ENCODE results near the gene SS18. TPM values are rescaled to one million over a fixed set of nuclear protein-coding genes. Genes with fewer than 3 reads are reported as not detected.

Gene SS18
- total RNA-seq, 2 experiments from 2014 or later, result 52.0 to 53.3 TPM

DNA sequence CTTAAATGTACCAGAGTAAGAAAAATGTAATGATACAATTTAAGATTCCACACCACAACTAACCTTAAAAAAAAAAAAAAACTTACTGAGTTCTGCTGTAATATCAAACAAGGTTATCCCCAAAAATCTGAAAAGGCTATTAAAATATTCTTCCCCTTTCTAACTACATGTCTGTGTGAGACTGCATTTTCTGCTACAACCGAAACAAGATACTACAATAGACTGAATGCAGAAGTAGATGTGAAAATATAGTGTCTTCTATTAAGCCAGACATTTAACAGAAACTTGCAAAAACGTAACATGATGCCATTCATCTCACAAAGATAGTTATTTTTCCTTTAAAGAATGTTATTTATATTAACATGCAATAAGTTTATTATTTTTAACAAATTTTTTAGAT lies 16.2 kb downstream of the SS18 start:
- POLR2A ChIA-PET, result no interaction called here
- CTCF ChIA-PET, result no interaction called here

DNA sequence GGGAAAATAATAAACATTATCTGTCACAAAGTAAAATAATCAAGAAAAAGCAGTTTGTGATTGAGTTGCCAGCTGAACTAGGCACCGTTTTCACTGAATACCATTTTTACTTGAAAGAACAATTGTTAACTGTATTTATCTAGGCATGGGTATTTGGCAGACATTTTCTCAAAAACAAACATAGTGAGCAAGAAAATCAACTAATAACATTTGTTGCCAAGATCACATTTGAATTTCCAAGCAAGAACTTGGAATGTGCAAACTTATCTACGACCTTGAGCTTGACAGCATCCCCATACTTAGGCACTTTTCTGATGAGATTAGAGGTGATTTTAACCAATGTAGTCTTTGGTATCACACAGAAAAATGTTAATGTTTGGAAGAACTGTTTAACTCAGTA lies 16.7 kb downstream of the SS18 start:
- ChIA-PET CTCF (no interaction called here), POLR2A (no interaction called here)

DNA sequence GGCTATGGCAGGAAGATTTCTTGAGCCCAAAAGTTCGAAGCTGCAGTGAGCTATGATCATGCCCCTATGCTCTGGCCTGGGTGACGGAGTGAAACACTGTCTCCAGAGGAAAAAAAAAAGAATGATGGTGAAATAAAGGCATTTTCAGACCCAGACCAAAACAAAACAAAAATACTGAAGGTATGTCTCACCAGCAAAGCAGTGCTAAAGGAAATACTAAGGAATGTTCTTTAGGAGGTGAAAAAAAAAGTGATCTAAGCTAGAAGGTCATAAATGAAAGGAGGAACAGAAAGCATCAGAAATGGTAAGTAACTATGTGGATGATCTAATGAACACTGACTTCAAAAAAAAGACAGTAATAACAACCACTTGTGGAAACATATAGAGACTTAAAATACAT lies 18.7 kb downstream of the SS18 start:
- ChIA-PET CTCF (no interaction called here), POLR2A (no interaction called here)

DNA sequence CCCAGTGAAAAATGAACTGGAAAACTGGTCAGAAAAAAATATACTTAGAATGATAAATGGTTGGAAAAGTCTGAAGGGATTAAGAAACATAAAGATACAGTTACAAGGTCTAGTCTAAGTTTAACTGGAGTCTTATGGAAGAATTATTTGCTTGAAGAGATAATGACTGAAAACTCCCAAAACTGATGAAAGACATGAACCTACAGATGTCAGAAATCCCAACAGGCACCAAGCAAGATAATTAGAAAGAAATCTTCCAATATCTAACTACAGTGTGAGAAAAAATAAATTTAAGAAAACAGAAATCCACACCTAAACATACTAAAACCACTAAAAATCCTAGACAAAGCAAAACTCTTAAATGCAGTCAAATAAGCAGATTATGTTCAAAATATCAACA lies 19.4 kb downstream of the SS18 start:
- ChIA-PET CTCF (no interaction called here), POLR2A (no interaction called here)

DNA sequence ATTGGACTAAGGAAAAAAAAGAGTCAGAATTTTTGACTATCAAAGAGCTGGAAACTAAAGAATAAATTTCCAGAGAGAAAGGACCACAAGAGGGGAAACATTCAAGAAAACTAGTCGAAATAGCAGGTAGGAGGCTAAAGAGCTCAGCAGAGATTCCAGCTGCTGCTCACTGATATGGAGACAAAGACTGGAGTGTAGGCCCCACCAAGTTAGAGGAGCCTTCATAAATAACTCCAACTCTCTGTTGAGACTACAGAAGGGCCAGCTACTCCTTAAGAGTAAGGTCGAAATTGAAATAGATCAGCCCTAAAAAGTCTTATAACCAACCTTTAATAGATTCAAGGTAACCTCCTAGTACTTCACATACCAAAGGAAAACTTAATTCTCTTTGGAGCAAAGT lies 31.1 kb downstream of the SS18 start:
- ChIA-PET POLR2A (no interaction called here), CTCF (no interaction called here)

DNA sequence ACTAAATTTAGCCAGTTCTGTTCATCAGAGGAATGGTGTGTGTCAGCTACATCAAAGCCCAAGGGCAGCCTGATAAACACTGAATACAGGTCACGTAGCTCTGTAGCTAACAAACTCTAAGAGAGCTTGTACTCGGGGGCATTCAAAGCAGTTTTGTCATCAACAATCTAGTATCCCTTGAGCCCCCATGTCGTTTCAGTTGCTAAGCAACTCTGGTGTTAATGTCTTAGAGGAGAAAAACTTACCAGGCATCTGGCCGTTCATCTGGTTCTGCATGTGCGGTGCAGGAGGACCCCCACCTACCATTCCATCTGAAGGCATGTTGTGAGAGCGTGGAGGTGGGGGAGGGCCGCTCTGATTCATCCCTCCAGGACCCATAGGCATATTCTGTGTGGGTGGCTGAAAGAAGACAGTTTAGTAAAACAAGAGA lies 33.1 kb downstream of the SS18 start:
- POLR2A ChIA-PET, result no interaction called here
- CTCF ChIA-PET, result no interaction called here

DNA sequence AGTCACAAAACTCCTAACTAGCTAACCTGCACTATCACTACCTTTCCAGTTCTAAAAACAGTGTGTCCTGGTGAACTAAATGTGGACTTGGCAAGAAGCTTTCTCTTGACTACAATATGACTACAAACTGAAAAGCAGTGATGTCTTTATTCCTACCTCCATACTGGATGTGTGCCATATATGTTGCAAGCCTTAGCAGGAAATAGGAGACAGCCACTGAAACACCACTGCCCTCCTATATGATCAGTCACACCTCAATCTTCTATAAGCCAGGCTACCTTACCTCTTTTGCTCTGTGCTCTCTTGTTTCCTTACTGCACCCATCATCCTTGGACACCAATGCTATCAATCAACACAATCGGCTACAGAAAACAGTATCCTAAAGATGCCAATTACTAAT lies 34.1 kb downstream of the SS18 start:
- CTCF ChIA-PET, result no interaction called here
- POLR2A ChIA-PET, result no interaction called here

DNA sequence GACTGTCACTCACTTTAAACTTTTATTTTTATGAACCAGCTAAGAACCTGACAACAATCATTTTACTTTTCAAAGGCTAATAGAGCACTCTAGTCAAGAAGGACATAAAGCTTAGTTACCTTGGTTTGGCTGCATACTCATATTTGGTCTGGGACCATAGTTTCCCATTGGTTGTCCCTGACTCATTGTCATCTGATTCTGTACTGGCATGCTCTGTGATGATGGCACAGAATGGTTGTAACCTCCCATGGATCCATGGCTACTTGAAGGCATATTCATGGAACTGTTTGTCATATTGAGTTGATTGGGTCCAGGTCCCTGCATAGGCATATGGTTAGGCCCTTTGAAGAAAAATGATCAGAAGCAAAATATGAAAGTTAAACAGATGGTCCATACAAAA lies 37.9 kb downstream of the SS18 start:
- ChIA-PET POLR2A (no interaction called here), CTCF (no interaction called here)

DNA sequence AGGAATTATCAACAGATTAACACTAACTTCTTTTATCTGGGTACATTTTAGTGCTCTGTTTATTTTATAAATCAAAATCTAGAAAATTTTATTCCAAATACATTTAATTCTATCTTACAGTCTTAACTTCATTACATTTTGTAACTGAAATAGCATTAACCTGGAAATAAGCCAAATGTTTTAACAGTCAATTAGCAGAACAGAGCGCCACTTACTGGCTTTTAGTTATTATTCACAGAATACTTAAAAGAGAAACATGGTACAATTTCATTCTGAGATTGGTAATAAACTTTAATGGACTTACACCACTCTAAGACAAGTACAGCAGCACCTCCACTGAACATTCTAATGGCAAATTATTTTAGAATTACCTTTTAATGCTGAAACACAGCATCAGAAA lies 38.6 kb downstream of the SS18 start:
- CTCF ChIA-PET, result no interaction called here
- POLR2A ChIA-PET, result no interaction called here

DNA sequence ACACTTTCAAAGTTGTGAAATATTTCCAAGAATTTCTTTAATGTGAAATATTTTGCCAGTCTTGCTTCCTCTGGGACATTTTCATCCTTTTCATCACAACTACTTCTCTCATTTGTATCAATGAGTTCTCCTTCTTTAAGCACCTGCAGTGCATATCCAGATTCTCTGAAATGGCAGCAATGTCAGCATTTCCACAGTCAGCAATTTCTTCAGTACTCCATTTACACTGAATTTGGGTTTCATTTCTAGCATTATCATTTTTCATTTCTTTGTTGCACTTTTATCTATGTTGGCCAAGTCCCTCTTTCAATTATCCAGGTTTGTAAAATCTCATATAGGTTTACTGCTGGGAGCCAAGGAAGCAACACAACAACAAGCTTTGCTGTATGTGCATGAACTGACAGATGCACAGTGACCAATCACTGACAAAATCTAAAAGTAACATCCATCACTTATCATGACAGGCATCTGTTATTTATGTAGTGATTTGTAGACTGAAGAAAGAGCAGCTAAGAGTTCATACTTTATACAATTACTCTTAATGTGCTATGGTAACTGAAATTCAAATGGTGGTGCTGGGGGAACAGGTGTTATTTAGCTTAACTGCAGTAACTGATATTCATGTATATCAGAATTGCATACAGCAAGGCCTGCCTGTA lies 43.9 kb downstream of the SS18 start:
- CTCF ChIA-PET, result no interaction called here
- POLR2A ChIA-PET, result interaction anchor here (0.6 kb wide), 1 partner anchor 44 kb away, joined by 6 read pairs; the partner anchor contains the start of gene SS18

DNA sequence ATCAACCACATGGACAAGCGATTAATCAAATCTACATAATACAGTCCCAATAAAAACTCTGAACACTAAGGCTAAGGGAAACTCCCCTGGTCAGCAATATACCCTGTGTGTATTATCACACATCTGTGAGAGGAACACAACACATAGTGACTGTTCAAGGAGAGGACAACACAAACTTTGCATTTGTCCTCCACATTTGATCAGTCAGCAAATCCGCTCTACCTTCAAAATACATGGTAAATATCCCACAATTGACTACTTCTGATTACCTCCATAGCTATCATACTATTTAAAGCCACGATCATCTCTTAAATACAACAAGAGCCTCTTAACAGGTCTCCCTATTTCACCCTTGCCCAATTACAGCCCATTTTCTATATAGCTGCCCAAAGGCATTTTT lies 45.6 kb downstream of the SS18 start:
- POLR2A ChIA-PET, result no interaction called here
- CTCF ChIA-PET, result no interaction called here

DNA sequence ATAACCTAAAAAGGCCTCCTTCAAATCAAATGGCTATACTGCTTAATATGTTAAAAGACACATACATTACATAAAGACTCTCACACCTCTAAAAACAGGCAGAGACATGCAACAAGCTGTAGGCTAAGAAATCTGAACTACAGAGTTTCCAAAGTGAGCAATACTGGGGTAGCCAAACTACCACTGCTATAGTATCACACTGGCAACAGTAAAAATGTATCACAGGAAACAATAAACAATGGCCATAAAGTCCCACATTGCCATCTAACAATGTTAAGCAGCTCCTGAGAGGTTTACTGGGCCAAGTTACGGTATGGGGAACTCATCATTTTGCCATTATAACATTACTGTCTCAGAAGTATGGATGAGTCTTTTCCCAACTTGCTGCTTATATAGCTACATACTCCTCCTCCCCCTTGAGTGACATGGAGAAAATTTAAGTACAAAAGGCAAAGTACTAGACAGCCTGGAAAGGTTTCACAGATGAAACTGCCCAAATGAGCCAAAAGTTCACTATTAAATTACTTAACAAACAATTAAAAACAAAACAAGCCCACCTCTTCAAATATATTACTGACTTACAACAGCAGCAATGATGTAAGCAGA lies 50.3 kb downstream of the SS18 start:
- ChIA-PET POLR2A (no interaction called here), CTCF (interaction anchor here (0.6 kb wide), 1 partner anchor 15 kb away, joined by 4 read pairs; no protein-coding TSS in a partner anchor)

DNA sequence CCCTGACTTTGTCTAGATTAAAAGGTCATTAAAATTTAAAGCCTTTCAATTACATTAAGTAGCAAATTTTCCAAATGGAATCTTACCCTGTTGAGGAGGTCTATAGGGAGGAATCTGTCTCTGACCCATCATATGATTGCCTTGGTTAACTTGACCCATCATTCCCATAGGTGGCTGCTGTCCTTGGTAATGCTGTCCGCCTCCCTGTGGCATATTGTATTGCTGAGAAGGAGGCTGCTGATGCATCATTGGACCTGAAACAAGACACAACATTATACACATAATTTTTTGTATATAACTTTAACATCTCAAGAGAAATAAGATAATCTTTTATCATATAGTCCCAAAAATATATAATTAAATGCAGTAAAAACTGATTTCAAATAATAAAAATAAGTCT lies 51.2 kb downstream of the SS18 start:
- POLR2A ChIA-PET, result no interaction called here
- CTCF ChIA-PET, result no interaction called here

DNA sequence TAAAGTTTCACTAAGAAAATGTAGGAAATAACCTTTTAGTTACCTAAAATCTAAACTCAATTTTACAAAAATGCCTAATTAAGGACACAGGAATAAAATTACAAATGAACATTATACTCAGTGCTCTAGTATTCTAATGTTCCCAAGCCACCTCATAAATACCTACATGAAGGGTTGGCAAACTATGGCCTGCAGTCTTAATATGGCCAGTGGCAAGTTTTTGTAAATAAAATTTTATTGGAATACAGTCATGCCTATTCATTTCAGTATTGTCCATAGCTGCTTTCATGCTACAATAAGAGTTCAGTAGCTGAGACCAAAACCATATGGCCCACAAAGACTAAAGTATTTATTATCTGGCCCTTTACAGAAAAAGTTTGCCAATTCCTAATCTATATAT lies 53.8 kb downstream of the SS18 start:
- POLR2A ChIA-PET, result no interaction called here

DNA sequence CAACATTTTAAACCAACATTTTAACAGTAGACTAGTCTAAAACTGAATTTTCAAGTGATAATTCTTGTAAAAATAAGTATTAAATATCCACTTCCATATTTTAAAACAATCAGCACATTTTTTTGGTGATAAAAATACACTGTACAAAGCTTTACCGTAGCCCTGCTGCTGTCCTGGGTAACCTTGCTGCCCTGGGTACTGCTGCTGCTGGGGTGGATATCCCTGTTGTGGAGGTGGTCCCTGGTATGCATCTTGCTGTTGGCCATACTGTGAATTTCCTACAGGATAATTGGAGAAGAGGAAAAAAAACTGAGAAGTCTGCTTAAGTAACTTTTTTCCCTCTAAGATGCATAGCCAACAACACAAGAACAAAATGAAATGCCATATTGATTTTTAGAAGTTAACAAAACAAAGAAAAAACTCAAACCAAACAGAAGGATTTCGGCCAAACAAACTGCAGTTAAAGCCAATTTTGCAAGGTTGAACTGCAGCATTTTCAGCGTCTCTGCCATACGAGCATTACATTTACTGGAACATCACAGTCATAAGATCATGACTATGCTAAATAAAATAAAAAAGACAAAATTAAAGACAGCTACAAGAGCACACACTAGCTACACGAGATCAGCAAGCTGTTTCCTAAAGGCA lies 55.4 kb downstream of the SS18 start:
- ChIA-PET POLR2A (no interaction called here), CTCF (no interaction called here)

More for the DNA sequence above, 53.8 kb downstream of the SS18 start:
- CTCF ChIA-PET, result no interaction called here

DNA sequence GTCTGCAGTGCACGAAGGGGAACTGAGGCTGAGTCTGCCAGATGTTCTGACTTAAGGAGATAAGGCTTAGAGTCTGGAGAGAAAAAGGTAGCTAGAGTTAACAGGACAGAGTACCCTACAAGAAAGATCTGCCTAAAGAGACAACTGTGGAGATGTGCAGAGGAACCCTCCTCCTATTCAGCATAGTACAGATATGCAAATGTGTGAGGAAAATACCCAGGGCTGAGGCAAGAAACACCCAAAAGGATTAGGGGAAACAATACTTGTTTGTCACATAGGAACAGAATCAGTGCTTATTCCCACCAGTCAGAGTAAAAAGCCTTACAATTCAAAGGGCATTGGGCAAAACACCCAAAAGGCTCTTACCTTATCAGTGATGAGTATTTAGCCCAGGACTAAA lies 67.8 kb downstream of the SS18 start:
- CTCF ChIA-PET, result interaction anchor here (0.6 kb wide), 1 partner anchor 9 kb away, joined by 3 read pairs; no protein-coding TSS in a partner anchor
- POLR2A ChIA-PET, result no interaction called here

DNA sequence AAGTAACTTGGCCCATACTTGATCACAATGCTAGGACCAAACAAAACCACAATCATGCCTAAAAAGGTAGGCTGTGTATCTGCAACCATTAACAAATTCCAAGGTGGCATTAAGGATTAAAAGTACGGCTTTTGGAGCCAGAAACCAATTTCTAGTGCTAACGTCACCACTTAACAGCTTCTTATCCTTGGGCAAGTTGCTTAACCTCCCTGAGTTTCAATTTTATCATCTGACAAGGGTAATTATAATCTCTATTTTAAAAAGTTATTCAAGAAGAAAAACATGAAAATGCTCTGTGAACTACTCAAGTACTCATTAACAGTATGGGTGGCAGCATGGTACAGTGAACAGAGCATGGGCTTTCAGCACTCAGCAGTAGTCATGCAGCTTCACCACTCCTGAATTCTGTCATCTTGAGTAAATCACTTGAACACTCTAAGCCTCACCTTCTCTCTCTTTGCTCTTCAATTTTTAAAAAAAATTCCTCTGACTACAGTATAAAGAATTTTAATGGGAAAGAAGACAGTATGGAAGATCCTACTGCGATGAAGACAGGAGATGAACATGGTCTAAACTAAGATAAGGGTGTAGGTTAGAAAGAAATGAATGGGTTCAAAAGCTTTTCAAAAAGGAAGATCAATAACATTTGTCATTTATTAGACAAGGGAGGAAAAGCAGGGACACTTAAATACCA lies 69.2 kb downstream of the SS18 start:
- ChIA-PET CTCF (no interaction called here), POLR2A (no interaction called here)

DNA sequence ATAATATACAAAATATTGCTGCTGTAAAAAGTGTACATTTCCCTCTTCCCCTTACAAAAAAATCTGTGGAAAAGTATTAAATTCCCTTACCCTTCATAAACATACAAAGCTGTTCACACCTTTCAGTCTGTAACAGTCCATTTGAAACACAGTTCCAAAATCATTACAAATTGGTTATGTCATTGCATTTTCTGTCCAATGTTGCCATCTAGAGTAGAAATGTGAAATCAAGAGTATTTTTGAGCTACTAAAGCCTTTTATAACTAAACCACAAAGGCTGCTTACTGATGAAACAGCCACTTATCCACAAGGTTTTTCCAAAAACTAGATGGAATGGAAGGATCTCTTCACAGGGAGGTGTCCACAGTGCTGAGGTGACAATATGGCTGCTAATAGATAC lies 72.5 kb downstream of the SS18 start:
- POLR2A ChIA-PET, result no interaction called here

DNA sequence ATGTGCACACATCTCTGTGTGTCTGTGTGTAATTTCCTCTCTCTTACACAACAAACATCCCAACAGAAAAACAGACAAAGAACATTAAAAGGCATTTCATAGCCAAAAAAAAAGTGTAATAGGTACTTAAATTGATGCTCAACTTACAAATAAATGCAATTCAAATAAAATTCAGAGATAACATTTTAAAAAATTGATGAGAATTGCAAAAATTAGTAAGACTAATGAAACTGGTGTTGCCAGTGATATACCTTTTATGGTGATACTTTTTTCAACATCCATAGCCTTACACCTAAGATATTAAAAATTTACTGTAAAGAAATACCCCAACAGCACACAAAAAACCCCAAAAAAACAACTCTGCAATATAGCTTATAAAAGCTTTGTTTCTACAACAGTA lies 76.0 kb downstream of the SS18 start:
- CTCF ChIA-PET, result no interaction called here
- POLR2A ChIA-PET, result no interaction called here

More for the DNA sequence above, 72.5 kb downstream of the SS18 start:
- CTCF ChIA-PET, result no interaction called here

DNA sequence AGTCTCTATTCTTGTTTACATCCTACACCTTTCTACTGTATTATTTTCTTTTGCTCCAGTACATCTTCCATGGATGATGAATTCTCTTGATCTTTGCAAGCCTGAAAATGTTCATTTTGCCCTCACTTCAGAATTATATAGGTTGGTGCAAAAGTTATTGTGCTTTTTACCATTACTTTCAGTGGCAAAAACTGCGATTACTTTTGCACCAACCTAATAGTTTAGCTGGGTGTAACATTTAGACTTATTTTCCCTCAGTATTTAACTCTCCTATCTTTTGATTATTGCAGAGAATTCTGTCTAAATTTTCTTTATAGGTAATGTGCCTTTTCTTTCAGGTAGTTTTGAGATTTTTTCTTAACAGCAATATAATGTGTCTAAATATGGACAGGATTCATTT lies 81.8 kb downstream of the SS18 start:
- CTCF ChIA-PET, result no interaction called here
- POLR2A ChIA-PET, result interaction anchor here (0.8 kb wide), 1 partner anchor 114 kb away, joined by 3 read pairs; no protein-coding TSS in a partner anchor

DNA sequence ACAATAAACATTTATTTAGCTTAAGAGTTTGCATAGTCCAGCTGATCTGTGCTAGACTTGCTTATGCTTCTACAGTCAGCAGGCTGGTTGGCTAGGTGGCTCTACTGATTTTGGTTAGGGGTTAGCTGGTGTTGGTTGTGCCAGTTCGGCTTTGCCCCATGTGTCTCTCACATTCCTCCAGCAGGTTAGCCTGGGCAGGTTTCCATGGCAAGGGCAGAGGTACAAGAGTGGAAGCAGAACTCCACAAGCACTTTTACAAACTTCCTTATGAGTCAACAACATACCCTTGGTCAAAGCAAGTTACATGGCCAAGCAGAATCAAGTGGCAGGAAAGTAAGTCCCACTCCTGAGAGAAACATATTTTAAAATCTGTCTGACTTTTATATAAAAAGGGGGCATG lies 82.3 kb downstream of the SS18 start:
- POLR2A ChIA-PET, result no interaction called here
- CTCF ChIA-PET, result no interaction called here

Data from activated CD8-positive, alpha-beta memory T cell treated with anti-CD3 and anti-CD28 coated beads for 36 hours (primary cell).